Hematopoietic multipotent progenitor cell (in vitro differentiated cells): ENCODE measurements around the gene PPIP5K2. TPM values are rescaled to one million over a fixed set of nuclear protein-coding genes. Genes with fewer than 3 reads are reported as not detected.
"Not testable (repeated sequence)": the region's sequence is repeated elsewhere in the genome, so short reads cannot be mapped to it uniquely, and the experiment has no call there.

Source experiments
- DNase-seq, 3 donors: peaks; one replicate each; pipeline ENCODE4 v3.0.0-alpha.2; 2011 to 2015; ENCODE audit warnings: low read depth in 2 of 3, low spot score in 2 of 3
- total RNA-seq: library from RNA; depleted of rRNA; stranded (reverse); fragments of >200 nt; gene quantifications from one replicate; pipeline ENCODE4 v1.2.3, GENCODE V29; 2012

The PPIP5K2 gene
- total RNA-seq = 36.1 TPM

DNA sequence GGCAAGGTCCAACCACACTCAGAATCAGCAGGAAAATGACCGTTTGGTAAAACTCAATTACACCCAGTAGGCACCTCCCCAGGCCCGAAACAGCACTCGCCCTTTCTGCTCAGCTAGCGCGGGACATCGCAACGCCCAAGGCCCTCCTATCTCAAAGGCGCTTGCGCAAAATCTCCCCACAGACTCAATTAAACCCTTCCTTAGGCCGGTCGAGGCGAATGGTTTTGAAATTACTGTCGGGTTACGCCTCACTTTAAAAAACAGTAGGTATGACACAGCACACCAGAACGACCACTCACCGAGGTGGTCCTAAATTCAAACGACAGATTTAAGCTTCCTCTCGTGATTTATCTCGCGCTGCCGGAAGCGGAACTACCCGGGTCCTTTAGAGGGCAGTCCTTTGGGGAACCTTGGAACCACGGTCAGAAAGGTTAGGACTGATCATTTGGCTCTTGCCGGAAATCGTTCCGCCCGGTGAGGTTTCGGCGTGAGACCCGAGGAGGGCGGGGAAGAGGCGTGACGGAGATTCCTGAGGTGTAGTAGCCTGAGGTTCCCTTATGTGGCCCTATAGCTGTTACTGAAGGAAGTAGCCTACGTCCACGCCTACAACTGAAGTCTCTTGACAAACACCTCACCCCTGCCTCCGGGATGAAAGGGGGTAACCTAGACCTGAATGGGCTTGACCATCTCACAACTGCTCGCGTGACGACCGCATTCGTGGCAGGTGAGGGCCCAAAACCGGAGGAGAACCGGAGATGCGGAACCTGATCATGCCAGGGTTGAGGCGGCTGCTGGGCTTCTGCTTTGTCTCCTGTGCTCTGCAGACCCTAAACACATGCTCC is at the start of gene PPIP5K2, which contains the start of gene GIN1:
TSS of gene PPIP5K2 (plus strand) at position 537 of the 842 bp plus-strand sequence. CDS start 9,289 bp downstream, outside the sequence.
TSS of gene GIN1 (minus strand) at position 374 of the 842 bp plus-strand sequence. CDS start 11,431 bp downstream, outside the sequence.
- DNase-seq = peak; percentile 90 to 100 (median 99)

GRCh38 chr5:103073500-103073899 is 46.6 kb upstream of the PPIP5K2 start:
- DNase-seq = not testable (repeated sequence)

DNA sequence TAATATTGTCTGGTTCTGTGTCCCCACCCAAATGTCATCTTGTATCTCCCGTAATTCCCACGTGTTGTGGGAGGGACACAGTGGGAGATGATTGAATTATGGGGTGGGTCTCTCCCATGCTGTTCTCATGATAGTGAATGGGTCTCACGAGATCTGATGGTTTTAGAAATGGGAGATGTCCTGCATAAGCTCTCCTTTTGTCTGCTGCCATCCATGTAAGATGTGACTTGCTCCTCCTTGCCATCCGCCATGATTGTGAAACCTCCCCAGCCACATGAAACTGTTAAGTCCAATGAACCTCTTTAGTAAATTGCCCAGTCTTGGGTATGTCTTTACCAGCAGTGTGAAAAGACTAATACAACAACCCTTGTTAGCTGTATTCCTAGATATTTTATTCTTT is 44.7 kb upstream of the PPIP5K2 start:
- DNase-seq = no peak

GRCh38 chr5:103079796-103080195 is 40.3 kb upstream of the PPIP5K2 start:
- DNase-seq = no peak

DNA sequence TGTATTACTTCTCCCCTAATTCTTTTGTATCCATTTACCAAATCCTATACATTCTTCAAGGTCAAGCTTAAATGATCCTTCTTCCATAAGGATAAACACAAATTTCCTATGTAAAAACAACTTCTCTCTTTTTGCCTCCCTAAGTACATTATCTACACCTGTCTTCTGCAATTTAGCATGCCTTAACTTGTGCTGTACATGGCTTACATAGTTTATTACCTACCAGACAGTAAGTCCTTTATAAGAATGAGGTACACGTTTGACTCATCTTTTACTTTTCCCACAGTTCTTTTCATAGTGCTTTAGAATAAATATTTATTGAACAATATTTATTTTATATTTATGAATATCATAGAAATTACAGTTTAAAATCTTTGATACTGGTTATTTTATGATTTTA is 33.6 kb upstream of the PPIP5K2 start:
- DNase-seq = no peak

DNA sequence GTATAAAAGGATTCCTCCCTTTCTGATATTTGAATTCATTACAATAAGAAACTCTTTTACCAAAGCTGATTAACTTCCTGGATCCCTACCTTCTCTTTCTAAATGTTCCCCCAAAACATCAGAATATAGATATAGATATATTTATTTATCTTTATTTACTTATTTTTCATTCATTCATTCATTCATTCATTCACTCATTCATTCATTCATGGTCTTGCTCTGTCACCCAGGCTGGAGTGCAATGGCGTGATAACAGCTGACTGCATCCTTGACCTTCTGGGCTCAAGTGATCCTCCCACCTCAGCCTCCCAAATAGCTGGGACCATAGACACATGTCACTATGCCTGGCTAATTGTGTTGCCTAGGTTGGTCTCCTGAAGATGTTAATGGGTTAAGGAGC is 30.8 kb upstream of the PPIP5K2 start:
- DNase-seq = no peak

DNA sequence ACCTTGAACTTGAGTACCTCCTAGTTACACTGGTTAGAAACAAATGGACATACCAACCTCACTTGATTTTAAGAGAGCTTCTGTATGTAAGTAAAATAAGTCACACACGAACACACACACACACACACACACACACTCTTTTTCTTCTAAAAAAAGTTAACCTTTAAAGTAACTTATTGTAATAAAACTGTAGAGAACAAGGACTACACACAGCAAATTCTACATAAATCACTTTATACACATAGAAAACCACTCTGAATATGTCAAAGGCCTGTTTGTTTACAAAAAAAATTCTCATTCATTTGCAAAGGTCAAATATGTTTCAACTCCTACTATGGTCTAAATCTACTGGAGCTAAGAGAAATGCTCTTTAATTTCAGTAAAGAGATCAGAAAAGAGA is 29.3 kb upstream of the PPIP5K2 start:
- DNase-seq = no peak

GRCh38 chr5:103092676-103093075 is 27.4 kb upstream of the PPIP5K2 start:
- no peak for DNase-seq

DNA sequence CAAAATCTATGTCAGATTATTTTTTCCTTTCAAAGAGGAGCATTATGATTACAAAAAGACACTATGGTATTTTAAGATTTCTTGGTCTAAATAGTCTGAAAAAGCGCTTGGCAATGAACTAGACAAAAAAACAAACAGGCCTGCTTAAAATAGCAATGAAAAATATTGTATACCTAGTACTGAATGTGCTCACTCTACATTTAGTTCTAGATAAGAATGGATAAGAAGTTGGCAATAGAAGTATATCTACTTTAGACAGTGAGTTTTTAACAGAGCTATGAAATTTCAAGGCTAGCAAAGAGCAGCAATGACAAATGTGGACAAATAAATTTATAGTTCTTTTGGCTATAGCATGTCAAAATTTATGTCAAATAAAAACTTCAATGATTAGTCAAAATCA is 26.4 kb upstream of the PPIP5K2 start:
- no peak for DNase-seq

GRCh38 chr5:103094737-103095136 is 25.4 kb upstream of the PPIP5K2 start:
- DNase-seq = no peak

DNA sequence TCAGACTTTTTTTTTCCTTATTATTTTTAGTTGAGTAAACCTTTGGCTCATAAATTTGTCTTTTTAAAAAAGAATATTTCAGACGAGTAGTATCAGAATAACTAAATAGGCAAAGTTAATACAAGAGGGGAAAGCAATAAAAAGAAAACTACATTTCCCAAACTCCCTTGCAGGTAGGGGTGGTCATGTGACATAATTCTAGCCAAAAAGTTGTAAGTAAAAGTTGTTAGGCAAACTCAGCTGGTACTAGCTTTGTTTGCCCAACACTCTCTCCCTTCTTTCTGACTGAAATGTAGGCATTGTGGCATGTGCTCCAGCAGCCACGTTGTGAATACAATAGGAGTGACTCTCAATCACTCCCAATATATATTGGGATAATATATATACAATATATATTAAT is 21.1 kb upstream of the PPIP5K2 start:
- no peak for DNase-seq

DNA sequence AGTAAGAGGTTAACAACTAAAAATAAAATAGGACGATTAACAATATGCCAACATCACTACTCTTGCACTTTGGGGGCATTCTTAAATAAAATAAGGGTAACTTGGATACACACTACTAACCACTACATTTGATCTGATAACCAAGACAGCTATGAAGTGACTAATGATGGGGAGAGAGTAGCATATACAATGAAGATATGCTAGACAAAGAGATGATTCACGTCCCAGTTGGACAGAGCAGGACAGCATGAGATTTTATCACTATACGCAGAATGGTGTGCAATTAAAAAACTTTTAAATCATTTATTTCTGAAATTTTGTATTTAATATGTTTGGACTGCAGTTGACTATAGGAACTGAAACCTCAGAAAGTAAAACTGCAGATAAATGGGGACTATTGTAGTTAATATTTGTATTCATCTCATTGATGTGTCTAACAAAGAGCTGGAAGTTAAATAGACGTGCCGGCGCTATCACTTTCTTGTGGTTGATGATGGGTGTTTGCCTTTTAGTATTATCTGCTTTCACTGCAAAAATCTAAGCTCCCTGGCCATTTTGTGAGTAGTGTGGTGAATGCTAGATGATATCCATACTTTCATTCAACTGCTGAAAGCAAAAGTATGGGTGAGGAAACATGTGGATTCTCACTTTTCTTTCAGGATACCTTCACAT is 18.9 kb upstream of the PPIP5K2 start:
- no peak for DNase-seq

DNA sequence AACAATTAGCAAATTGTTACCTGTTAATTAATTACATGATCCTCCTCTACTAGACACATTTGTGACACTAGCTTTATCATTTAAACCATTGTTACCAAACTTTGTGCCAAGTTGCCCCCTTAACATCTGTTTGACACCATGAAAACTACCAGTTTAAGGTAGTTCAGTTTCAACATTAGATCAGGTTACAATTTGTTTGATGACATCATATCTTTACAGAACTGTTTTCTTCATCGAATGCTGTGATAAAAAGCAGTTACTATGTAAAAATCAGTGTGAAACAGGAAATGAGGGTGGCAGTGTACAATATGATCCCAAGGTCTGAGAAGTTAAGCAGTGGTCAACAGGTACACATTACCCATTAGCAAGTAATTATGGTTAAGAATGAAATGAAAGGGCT is 17.9 kb upstream of the PPIP5K2 start:
- no peak for DNase-seq

GRCh38 chr5:103108086-103108485 is 12.0 kb upstream of the PPIP5K2 start:
- DNase-seq = peak in 1 of 3 donors; percentile 57

- DNase-seq = no peak
Observed at GRCh38 chr5:103109277-103109676, 10.8 kb upstream of the PPIP5K2 start.

DNA sequence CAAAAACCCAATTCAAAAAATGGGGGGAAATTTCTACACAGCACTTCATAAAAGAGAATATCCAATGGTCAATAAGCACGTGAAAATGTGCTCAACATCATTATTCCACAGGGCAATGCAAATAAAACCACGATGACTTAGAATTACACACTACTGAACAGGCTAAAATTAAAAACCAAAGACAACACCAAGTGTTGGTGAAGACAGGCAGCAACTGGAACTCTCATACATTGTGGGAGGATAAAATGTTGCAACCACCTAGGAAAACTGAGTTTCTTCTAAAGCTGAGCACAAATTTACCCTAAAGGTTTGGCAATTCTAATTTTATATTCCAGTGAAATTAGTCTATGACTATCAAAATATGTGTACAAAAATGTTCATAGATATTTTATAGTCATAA is 9.7 kb upstream of the PPIP5K2 start:
- no peak for DNase-seq

DNA sequence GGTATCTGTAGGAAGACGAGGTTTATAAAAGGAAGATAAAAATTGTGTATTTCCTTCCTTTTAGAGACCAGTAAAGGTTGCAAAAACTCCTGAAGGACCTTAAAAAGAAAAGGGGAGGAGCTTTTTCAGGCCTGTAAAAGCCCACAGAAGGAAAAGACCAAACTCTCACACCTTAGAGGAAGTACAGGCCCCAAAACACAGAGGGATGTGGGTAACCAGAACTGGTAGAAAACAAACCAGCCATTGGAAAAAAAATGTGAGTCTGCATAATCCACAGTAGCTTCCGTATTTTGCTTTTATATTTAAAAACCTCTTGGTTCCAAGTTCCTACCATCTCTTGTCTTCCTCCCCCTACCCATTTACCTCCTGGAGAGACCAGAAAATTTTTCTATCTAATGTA is 8.6 kb upstream of the PPIP5K2 start:
- DNase-seq = peak in 2 of 3 donors; percentile 41 to 88

DNA sequence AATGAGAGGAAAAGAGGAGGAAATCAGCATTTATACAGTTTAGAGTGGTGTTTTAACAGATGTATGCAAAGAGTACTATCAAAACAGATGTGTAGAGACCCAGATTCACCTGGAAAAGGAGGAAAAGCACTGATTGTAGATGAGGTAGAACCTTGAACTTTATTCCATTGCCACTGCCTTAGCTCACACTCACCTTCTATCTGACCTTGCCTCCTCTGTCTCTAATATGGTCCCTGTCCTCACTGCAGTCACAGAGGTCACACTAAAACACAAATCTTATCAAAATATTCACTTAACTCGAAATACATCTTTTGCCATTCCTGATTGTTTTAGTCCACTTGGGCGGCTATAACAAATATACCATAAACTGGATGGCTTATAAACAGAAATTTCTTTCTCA is 7.2 kb upstream of the PPIP5K2 start:
- no peak for DNase-seq

GRCh38 chr5:103114440-103114839 is 5.7 kb upstream of the PPIP5K2 start:
- DNase-seq = no peak

DNA sequence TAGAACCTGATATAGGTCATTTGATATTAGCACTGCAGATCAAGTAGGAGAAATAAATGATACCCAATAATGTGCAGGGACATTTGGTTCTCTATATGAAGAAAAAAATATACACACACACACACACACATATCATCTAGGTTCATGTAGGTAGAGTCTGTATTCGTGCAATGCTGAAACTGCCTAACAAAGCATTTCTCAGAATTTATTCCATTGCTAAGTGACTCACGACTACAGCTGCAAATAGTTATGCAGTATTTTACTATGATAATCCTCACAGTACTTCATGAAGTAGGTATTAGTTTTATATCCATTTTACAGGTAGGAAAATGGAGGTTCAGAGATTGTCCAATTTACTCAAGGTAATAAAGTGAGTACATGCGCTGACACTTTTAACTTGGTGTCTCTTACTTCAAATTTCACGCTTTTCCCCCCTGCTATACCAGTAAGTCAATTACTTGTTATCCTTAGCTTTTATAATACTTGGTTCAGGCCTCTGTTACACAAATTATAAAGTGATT is 2.6 kb upstream of the PPIP5K2 start:
- no peak for DNase-seq

DNA sequence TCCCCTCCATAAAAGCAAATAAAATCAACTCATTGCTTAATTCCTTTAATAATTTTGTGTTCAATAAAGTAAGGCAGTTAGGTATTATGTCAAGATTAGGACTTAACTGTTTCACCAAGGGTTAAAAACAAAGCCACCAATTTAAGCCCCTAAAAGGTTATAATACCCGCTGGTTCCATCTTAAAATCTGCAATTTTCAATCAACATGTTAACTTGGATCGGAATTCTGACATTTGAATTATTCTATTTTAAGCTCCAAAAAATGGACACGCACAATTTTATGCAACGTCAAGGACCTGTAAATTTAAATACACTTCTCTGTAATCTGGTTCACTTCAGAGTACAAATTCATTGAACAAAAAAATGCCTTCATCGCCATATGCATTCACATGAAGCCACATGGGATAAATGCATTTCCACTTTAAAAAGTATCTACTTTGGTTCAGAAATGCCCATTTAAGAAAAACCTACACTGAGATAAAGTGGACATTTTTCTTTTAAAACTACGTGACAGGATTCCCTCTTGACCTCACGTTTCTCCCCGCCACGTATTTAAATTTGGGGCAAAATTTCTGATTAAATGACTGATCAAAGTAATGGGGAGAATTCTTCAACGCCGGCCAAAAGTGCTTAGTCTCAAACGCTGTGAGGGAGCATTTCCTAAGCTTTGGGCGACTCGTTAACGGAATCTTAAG is 884 bp upstream of the PPIP5K2 start:
- DNase-seq = peak in 2 of 3 donors; percentile 22 to 51
